SU-DHL-6 (cell line): ENCODE results near the gene STXBP5.

Experiments used
- H2AFZ ChIP-seq: fragments of 200-600 bp; sonication (generic); 2 replicates; pipeline ENCODE4 v1.6.1; 2014; ENCODE audit warnings: low read depth, mild to moderate bottlenecking, moderate library complexity, mixed read lengths, antibody characterized with exemption, low read length; ENCODE audit not compliant: severe bottlenecking
- H3F3A ChIP-seq: fragments of 200-600 bp; shearing (Covaris generic); 2 replicates; pipeline ENCODE4 v1.6.0; 2016; ENCODE audit warnings: antibody characterized with exemption, mild to moderate bottlenecking; ENCODE audit not compliant: insufficient read depth
- H3K27ac ChIP-seq: fragments of 200-600 bp; sonication (generic); 2 replicates; pipeline ENCODE4 v1.5.1; 2016; ENCODE audit warnings: low read depth, mild to moderate bottlenecking, low read length, moderate library complexity, mixed read lengths
- H3K27me3 ChIP-seq: fragments of 200-600 bp; sonication (generic), shearing (Covaris generic); 2 replicates; pipeline ENCODE4 v1.6.0; 2014; ENCODE audit warnings: mild to moderate bottlenecking, low read length
- H3K36me3 ChIP-seq: fragments of 200-600 bp; sonication (generic); 2 replicates; pipeline ENCODE4 v1.6.1; 2014; ENCODE audit warnings: mild to moderate bottlenecking, low read length, mixed read lengths
- H3K4me2 ChIP-seq: fragments of 300-600, 200-600 bp; shearing (Covaris generic), sonication (generic); 2 replicates; pipeline ENCODE4 v1.6.0; 2014; ENCODE audit warnings: low read length, low read depth, mild to moderate bottlenecking; ENCODE audit not compliant: poor library complexity, severe bottlenecking
- H3K4me3 ChIP-seq: fragments of 200-600 bp; sonication (generic); 2 replicates; pipeline ENCODE4 v1.5.1; 2014; ENCODE audit warnings: antibody characterized with exemption, low read length, mild to moderate bottlenecking, mixed read lengths; ENCODE audit not compliant: insufficient read depth, poor library complexity, severe bottlenecking
- H3K79me2 ChIP-seq: fragments of 200-600 bp; sonication (generic); 2 replicates; pipeline ENCODE4 v1.6.1; 2014; ENCODE audit warnings: mild to moderate bottlenecking, low read length, moderate library complexity; ENCODE audit not compliant: insufficient read depth
- H3K9ac ChIP-seq: fragments of 200-600 bp; sonication (generic); 2 replicates; pipeline ENCODE4 v1.7.0; 2014; ENCODE audit warnings: mild to moderate bottlenecking, low read length
- H3K9me2 ChIP-seq: fragments of 200-600 bp; sonication (generic); replicated peaks from 2 replicates; pipeline ENCODE4 v1.6.1; 2014; ENCODE audit warnings: low read length; ENCODE audit not compliant: insufficient read depth
- H3K9me3 ChIP-seq: fragments of 200-600 bp; sonication (generic); 2 replicates; pipeline ENCODE4 v1.6.1; 2014; ENCODE audit warnings: low read length, mixed read lengths; ENCODE audit not compliant: insufficient read depth
- H4K20me1 ChIP-seq: fragments of 200-600 bp; sonication (generic); 2 replicates; pipeline ENCODE4 v1.6.1; 2014; ENCODE audit warnings: low read depth, mild to moderate bottlenecking, antibody characterized with exemption, low read length, moderate library complexity, mixed read lengths
- CTCF ChIP-seq: fragments of 200-600 bp; sonication (generic); IDR thresholded peaks from one replicate; pipeline ENCODE4 v1.5.1; 2017; ENCODE audit warnings: antibody characterized with exemption, mild to moderate bottlenecking, low read length, moderate library complexity; ENCODE audit not compliant: insufficient read depth, poor library complexity, severe bottlenecking
- EZH2phosphoT487 ChIP-seq: fragments of 200-600 bp; sonication (generic), shearing (Covaris generic); conservative IDR thresholded peaks from 2 replicates; pipeline ENCODE4 v1.6.1; 2018; ENCODE audit warnings: mild to moderate bottlenecking, antibody characterized with exemption, low read length, moderate library complexity, mixed read lengths

The STXBP5 gene

GRCh38 chr6:147170269-147170668 is 33.9 kb upstream of the STXBP5 start:
- no peak overlapping the region for H3K27ac ChIP-seq
- no peaks in the 10 kb centered on the region for H3K79me2 ChIP-seq
- H3K9me2 ChIP-seq = no peaks in the 10 kb centered on the region
- no peak overlapping the region for H3K9ac ChIP-seq
- H3K4me3 ChIP-seq = no peak overlapping the region
- H4K20me1 ChIP-seq = no peaks in the 10 kb centered on the region
- no peak overlapping the region for H2AFZ ChIP-seq
- H3K9me3 ChIP-seq = no peaks in the 10 kb centered on the region
- H3F3A ChIP-seq = no peaks in the 10 kb centered on the region
- H3K27me3 ChIP-seq = no peaks in the 10 kb centered on the region
- no peak overlapping the region for H3K4me2 ChIP-seq
- TF ChIP-seq CTCF (no peak), EZH2phosphoT487 (no peak)
- H3K36me3 ChIP-seq = no peaks in the 10 kb centered on the region

- H3F3A ChIP-seq = no peaks in the 10 kb centered on the region
- no peak for TF ChIP-seq CTCF
- TF ChIP-seq EZH2phosphoT487 = no peak
- no peak overlapping the region for H3K27ac ChIP-seq
- no peaks in the 10 kb centered on the region for H3K9me2 ChIP-seq
- H3K4me3 ChIP-seq = no peak overlapping the region
- no peak overlapping the region for H2AFZ ChIP-seq
- H3K9ac ChIP-seq = no peak overlapping the region
- H3K9me3 ChIP-seq = no peaks in the 10 kb centered on the region
- H3K79me2 ChIP-seq = no peaks in the 10 kb centered on the region
- no peaks in the 10 kb centered on the region for H3K27me3 ChIP-seq
- H3K36me3 ChIP-seq = no peaks in the 10 kb centered on the region
- H3K4me2 ChIP-seq = no peak overlapping the region
- no peaks in the 10 kb centered on the region for H4K20me1 ChIP-seq
Measured at GRCh38 chr6:147173140-147173539, 31.1 kb upstream of the STXBP5 start.

GRCh38 chr6:147173675-147174308 is 30.4 kb upstream of the STXBP5 start:
- Histone ChIP-seq H4K20me1 (no peaks in the 10 kb centered on the region), H3F3A (no peaks in the 10 kb centered on the region), H3K4me2 (no peak overlapping the region), H3K79me2 (no peaks in the 10 kb centered on the region), H3K36me3 (no peaks in the 10 kb centered on the region), H3K27ac (no peak overlapping the region), H3K4me3 (no peak overlapping the region), H3K9me3 (no peaks in the 10 kb centered on the region), H2AFZ (no peak overlapping the region), H3K9ac (no peak overlapping the region), H3K9me2 (no peaks in the 10 kb centered on the region), H3K27me3 (no peaks in the 10 kb centered on the region)
- TF ChIP-seq EZH2phosphoT487 = no peak
- no peak for TF ChIP-seq CTCF
